ENCODE measurements around the gene NDUFB10. TPM values are rescaled to one million over a fixed set of nuclear protein-coding genes. Genes with fewer than 3 reads are reported as not detected.

Gene NDUFB10
- polyA plus RNA-seq, 1 of the 3 experiments (the other 2 are of a cell fraction) = 468 TPM

- no peak overlapping the region for H3K27ac ChIP-seq (ENCODE audit: low read depth in 2 of 2, low read length in 1 of 2)
- POLR2A ChIA-PET = interaction anchor here (1.6 kb wide), 1 partner anchor 10 kb away, joined by 6 read pairs; the partner anchor contains the start of gene RPS2
- peaks cover 4% of the 10 kb centered on the region for H3F3A ChIP-seq (replicated peaks; ENCODE audit: insufficient read depth)
These were observed 15.1 kb downstream of the NDUFB10 start for GRCh38 chr16:1974157-1975070.

More at GRCh38 chr16:1974157-1975070, 15.1 kb downstream of the NDUFB10 start:
- Histone ChIP-seq H2AFZ (ENCODE audit: low read depth) (no peak overlapping the region), H4K20me1 (ENCODE audit: insufficient read depth) (no peaks in the 10 kb centered on the region), H3K27me3 (ENCODE audit: insufficient read depth) (no peaks in the 10 kb centered on the region), H3K9me2 (no peaks in the 10 kb centered on the region), H3K4me3 (ENCODE audit: low read depth in 2 of 2, low read length in 1 of 2) (no peak overlapping the region), H3K79me2 (ENCODE audit: insufficient read depth) (peaks cover 29% of the 10 kb centered on the region), H3K4me2 (no peak overlapping the region), H3K36me3 (replicated peaks in 1 of 2; ENCODE audit: control insufficient read depth in 1 of 2, insufficient read depth in 2 of 2, low read length in 1 of 2) (peaks cover 7 to 49% of the 10 kb centered on the region in 2 experiments), H3K9ac (no peak overlapping the region), H3K4me1 (ENCODE audit: control insufficient read depth in 1 of 2, insufficient read depth in 2 of 2, low read depth in 1 of 2, low read length in 1 of 2) (peaks cover 0 to 9% of the 10 kb centered on the region in 2 experiments; a peak in 1 of 4 replicates), H3K9me3 (no peaks in the 10 kb centered on the region)
- CTCF ChIA-PET = interaction anchor here (1.0 kb wide), 1 partner anchor 9 kb away, joined by 3 read pairs; no protein-coding TSS in a partner anchor
- TF ChIP-seq REST (IDR thresholded peaks at IDR 0.05; ENCODE audit: low read depth, low read length) = no peak
- TF ChIP-seq MXI1 (IDR thresholded peaks at IDR 0.05; ENCODE audit: low read depth, low read length) = no peak
- no peak for TF ChIP-seq USF1 (IDR thresholded peaks at IDR 0.05; ENCODE audit: borderline replicate concordance, low read depth)
- TF ChIP-seq EZH2phosphoT487 (IDR thresholded peaks at IDR 0.05; ENCODE audit: borderline replicate concordance, low read depth) = no peak
- DNase-seq = no peak
- WGBS (ENCODE audit: low lambda C conversion rate) = 96% methylated on average over 20 of the region's 42 CpGs
